Stimulated activated CD4-positive, alpha-beta T cell treated with anti-CD3 and anti-CD28 coated beads, Interleukin-1b, Interleukin-23, amount 100 ng/mL, for 48 hours (primary cell): ENCODE data around the gene LEMD2.

Source experiments
- DNase-seq: peaks from one replicate; pipeline ENCODE4 v3.0.0-alpha.2; 2020

The LEMD2 gene

DNA sequence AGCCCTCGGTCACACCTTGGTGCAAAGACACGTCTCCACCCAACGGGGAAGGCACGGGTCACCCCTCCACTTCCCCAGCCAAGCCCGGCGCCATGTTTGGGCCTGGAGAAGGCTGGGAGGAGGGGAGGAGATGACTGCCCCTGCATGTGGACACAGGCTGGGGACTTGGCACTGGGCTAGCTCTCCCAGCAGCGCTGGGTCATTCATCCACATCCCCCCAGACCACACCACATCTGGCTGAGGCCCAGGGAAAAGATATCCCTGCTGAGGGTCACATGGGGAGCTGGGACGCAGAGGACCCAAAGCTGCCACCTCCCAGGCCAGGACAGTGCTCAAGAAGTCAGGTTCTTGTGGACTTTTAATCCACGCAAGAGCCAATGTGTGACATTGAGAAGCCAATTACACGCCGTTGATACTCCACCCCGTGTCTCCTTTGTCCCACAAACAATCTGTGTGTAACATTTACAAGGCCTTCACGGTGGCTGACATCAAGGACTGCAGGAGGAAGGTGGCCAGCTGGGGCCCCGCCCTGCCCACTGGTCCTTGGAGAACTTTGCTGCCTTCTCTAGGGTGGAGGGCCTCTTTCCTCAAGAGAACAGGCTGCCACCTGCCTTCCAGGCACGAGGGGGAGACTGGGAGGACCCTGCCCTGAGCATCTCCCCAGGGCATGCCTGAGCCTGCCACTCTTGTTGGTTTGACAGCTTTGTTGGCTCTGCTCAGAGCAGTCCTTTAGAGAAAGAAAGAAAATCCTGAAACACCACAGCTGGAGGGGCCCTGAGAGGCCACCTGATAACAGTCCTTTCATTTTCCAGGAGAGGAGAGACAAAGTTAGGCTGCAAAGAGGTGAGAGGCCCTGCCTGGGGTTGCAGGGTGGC, 36.9 kb downstream of the LEMD2 start:
- no peak for DNase-seq

DNA sequence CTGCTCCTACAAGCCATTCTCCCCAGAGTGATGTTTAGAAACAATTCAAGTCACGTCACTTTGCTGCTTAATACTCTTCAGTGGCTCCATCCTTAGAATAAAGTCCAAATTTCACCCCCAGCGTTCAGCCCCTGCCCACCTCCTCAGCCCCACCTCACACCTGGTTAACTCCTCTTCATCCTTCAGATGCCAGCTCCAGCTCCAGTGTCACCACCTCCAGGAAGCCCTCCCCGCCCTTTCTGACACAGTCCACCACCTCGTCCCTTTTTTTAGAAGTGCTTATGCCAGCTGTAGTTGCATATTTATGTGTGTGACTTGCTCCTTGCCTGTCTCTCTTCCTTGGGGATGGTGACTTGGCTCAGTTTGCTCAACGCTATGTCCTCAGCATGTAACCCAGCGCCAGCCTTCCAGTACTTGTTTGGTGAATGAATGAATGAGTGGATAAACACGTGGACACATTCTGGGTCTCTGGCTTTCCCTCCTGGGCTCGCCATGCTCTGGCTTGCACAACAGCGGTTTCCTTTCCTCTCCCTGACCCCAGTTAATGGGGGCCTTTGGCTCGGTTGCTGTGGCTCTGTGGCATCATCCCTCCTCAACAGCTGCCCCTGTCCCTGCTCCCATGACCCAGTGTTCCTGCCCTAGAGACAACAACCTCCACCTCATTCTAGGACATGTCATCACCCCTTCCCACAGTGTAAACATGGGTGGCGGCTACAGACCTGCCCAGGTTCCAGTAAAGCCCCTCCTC, 38.5 kb downstream of the LEMD2 start:
- no peak for DNase-seq

DNA sequence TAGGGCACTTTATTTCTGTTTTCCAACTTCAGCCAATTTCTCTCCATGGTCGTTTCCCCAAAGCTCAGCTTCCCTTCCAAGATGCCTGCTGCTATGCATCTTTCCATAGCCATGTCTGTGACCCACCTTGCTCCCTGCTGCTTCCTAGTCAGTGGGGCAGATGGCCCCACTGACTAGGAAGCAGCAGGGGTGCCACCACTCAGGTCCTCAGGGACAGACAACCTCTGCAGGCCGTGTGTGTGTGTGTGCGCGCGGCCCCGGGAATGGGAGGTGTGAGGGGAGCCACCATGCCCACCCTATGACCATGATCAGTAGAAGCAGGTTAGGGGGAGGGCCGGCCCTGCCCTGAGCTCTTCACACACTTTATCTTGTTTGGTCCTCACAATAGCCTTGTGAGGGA, 39.5 kb downstream of the LEMD2 start:
- DNase-seq = no peak

DNA sequence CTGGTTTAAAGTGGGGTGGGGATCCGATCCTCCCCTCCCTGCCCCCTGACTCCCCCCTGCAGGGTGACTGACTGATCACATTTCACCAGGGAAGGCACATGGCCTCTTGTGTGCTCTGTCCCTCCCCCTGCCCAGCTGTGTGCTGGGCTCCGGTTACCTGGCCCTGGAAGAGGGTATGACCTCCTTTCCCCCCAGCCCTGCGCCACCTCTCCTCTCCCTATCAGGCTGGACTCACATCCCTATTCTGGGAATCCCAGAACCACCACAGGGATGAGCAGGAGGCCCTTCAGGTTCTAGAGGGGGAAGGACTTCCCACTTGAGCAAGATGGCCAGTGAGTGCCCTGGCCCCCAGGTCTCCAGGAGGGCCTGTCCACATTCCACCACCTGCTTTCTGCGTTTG, 40.1 kb downstream of the LEMD2 start:
- DNase-seq = no peak

DNA sequence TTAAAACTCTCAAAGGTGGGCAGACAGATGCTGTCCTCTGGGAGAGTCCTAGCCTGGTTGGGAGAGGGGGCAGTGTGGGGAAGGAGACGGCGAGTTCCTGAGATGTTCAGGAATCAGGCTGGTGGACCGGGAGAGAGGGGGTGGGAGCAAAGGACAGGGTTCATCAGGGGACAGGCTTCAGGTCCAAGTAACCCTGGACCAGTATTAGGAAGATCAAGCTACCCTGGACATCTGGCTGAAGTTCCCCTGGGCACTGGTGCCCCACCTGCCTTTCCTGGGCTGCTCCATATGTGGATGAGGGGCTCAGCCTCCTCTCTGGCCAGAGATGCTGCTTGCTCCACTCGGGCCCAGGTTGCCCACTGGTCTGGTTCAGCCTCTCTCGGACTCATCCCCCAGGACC, 41.1 kb downstream of the LEMD2 start:
- DNase-seq = no peak

DNA sequence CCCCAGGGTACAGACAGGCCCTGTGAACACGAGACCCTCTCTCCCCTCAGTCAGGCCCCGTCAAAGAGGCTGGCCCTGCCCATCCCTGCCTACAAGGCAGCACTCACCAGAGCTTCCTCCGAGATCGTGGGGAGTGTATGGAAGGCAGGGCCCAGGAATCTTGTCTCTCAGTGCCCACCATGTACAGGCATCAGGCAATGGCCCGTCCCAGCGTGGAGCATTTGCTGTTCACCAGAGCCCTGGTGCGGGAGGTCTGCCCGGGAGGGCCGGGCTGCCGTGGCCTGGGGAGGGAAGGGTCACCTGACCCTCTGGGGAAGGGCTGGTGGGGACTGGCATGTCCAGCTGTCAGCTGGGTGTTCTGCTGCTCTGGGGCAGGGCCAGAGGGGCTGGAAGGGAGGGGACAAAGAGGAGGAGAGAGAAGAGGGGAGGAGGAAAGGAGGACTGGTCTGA, 42.3 kb downstream of the LEMD2 start, which contains the start of gene IP6K3:
Gene IP6K3 (minus strand): TSS at position 255 of the 450 bp plus-strand sequence. CDS start 11,429 bp downstream, outside the sequence.
- no peak for DNase-seq

DNA sequence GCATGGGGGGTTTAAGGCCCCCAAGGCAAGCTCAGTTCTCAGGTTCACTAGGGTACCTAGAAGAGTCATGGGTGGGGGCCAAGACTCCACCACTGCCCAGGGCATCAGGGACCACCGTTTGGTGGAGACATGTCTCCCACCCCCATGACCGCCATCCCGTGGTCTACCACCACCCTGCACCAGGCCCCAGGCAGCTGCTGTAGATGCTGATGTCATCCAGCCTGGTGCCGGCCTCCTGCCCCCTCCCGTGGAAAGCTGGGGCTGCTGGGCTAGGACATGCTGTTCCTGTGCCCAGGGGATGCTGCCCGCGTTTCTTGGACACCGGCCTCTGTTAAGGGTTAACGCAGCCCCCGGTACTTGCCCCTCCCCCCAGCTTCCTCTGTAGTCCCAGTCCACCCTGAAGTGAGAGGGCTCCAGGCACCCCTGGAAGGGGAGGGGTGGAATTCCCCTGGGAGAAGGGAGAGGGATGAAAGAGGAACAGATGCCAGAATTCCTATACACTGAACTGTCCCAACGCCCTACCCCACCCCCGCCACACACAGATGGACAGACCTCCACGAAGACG, 42.8 kb downstream of the LEMD2 start:
- no peak for DNase-seq

DNA sequence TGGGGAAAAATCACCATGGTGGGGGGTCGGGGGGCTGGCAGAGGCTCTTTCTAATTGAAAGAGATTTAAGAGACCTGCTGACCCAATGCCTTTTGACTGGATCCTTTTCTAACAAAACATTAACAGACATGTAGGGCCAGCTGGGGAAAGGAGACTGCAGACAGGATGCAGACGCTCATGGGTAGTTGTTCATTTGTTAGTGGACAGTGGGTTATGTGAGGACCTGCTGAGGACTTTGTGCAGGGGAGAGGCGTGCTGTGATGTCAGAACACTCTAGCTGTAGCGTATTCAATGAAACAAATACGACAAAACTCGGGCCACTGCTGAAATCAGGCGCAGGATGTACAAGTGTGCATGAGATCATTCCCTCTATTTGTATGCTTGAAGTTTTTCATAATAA, 43.4 kb downstream of the LEMD2 start:
- no peak for DNase-seq

DNA sequence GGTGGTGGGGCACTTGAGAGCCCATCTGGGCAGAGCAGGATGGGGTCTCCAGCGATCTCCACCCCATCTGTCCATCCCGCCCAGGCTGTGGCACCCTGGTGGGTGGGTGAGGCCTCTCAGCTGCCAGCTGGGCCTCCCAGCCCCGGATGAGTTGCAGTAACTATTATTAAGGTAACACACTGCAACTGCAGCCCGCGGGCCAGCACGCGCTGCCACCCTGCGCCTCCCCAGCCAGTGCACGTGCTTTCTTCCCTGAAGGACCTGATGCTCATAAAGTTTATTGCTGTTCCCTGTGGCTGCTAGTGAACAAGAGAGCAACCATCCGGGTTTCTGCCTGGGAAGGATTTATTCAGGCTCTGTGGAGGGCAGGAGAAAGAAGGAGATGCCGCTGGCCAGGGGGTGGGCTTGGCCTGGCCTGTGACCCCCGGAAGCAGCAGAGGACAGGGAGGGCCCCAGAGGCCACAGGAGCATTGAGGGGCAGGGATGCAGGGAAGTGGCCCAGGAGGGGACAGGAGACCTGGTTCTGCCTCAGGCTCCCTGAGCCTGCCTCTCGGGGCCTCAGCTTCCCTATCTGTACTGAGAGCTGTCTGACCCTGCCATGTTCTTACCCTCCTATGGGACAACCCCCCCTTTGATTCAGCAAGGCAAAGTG, 43.9 kb downstream of the LEMD2 start:
- no peak for DNase-seq

DNA sequence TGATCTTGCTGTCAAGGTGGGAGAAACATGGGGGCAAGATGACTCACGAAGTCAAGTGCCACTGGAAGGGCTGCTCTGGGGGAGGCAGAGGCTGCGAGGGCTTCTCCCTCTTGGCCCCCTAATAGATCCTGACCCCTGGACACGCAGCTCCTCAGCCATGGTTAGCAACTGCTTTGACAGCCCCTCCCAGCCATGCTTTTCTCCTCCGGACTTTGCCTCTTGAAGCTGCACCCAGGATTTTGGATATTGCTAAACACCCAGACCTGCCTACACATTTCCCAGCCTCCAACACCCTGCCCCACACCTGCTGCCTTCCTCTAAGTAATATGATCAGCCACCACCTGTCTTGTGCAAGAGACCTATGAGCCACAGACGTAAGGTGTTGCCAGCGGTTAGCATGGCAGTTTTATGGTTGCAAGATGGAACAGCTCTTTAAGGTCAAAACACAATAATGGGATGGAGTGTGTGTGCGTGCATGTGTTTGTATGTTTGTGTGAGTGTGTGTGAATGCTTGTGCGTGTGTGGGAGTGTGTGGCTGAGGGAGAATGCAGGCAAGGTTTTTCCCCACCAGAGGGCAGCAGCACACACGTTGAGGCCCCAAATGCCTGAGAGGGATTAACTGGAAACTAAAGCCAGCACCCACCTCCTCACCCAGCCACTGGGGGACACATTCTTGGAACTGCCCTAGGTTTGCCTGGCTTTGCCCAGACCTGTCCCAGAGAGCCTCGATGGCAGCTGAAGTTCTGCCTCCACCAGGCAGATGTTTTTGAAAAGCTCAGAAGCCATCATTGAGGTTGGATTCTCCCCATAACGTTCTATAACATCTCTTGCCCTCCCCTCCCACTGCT, 44.7 kb downstream of the LEMD2 start:
- DNase-seq = peak; percentile 66

DNA sequence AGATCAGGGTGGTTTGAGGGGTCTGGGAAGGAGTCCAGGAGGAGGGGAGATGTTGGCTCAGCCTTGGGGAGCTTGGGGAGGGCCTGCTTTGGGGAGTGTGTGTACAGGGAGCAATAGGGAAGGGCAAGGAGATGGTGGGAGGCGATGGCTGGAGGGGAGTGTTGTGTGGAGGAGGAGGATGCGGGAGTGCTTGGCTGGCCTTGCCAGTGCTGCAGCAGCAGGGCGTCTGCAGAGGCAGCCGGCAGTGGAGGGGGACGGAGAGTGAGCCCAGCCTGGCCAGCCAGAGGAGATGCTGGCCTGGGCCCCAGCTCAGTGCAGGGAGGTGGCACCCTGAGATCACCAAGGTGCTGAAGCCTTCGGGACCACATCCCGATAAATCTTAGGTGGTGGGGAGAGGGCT, 46.1 kb downstream of the LEMD2 start:
- no peak for DNase-seq

DNA sequence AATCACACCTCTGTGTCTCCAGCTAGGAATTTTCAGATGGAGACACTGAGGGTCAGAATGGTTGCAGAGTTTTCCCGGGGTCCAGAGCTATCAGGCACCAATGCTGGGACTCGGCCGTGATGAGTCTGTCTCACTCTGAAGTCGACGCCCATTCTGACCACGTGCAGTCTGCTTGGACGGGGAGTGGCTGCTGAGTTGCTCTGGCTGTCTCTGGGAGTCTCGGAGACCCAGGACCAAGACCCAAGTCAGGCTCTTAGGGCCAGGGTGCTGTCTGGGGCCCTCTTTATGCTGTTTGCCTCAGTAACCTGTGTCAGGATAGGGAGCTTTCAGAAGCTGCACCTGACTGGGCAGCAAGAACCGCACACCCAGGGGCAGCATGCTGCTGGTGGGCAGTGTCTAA, 46.8 kb downstream of the LEMD2 start:
- no peak for DNase-seq

DNA sequence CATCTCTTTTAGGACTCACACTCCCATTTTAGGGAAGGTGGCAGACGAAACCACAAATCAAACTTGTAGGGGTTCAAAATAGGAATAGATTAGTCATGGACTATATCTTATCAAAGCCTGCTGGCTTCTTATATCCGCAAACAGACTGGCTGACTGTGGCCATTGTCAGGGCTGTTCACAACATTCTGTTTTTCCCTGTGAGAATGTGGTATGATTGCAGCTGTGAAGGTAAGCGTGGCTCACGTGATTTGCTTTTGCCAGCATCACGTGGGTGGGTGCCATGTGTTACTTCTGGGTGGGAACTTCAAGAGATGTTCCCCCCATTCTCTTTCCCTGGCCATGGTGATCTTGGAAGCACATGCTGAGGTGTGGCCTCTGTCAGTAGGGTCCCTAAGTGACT, 48.1 kb downstream of the LEMD2 start:
- no peak for DNase-seq

DNA sequence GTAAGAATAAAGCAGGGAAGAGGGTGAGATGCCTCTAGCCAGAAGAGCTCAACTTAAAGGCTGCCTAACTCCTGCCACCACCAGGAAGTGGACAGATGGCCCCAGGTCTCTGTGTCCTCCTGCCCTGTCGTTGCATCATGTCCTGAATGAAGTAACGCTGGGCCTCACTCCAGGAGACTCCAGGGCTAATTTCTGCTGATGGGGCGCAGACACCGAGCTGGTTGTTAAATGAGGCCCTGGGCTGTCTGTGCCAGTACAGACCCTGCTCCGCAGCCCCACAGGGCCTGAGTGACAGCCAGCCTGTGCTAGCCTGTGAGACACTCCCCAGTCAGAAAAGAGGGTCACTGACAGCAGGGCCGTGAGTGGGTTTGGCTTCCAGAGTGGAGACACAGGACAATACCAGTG, 48.7 kb downstream of the LEMD2 start:
- no peak for DNase-seq

DNA sequence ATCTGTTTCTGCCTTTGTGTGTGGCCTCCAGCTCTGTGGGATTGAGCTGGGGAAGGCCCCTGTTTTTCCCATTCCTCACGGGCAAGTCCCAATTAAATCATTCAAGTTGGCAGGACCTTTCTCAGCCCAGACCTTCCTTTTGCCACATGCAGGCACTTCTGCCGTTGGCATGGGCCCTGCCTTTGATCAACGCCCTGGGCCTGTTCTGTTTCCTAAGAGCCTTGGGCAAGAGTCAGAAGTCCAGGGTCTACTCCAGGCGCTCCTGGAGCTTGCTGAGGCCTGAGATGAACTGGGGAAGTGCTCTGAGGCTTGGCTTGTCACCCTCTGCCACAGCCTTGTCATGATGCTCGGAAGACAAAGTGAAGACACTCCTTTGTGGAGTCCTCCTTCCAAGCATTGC, 49.4 kb downstream of the LEMD2 start:
- DNase-seq = no peak

DNA sequence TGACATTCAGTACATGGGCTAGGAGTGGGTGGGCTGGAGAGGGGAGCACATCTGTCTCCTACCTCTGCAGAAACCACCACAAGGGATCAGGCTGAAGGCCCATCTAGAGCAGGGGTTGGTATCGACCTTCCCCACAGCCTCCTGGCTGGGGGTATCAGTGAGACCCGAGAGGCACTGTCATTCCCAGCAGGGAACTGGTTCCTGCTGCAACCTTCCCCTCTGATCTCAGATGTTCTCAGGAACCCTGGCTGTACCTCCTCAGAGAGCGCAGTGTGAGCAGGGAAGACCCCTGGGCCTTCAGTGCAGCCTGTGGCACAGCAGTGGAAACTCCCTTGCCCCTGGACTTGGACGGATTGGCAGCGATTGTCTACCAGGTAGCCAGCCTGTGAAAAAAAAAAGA, 50.1 kb downstream of the LEMD2 start:
- no peak for DNase-seq

DNA sequence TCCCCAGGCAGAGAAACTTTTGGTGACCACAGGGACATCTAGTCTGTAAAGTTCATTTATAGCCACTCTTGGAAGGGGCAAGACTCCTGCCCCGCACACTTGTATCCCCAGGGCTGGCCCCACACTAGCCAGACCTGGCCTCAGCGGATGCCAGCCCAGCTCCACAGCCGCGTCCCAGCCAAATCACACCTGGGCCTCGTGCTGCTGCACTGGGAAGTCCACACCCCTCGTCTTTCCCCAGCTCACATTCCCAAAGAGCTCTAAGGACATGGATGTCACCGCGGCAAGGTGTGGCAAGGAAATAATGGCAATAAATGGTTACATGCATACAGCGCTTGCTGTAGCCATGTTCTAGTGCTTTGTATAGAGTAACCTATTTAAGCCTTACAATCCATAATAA, 50.8 kb downstream of the LEMD2 start:
- DNase-seq = no peak

DNA sequence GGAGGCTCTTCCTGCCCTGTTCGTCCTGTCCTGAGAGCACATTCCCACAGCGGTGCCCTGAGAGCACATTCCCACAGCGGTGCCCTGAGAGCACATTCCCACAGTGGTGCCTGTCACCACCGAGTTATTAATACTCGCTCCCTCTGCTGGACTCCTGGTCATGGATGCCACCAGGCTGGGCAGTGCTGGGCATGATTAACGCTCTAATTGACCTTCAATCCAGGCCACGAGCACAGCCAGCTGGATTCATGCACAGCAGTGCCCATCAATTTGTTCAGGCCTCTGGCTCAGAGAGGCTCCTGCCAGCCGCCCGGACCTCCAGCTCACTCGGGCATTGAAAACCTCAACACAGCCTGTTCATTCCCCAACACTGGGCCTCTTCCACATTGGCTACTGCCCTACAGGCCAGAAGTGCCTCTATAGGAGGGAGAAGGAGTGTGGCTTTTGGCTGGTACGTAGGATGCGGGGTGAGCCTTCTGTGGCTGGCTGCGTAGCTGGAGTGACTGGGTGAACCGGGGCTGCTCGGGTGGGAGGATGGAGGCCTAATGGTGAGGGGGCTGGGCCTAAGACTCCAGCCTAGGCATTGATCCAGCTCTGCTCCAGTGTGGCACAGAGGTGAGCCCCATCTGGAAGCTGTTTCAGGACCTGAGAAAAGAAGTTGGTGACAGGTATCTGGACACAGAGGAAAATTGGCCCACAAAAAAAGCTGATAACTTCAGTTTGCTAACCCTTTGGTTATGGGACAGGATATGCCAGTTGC, 51.5 kb downstream of the LEMD2 start:
- DNase-seq = no peak

DNA sequence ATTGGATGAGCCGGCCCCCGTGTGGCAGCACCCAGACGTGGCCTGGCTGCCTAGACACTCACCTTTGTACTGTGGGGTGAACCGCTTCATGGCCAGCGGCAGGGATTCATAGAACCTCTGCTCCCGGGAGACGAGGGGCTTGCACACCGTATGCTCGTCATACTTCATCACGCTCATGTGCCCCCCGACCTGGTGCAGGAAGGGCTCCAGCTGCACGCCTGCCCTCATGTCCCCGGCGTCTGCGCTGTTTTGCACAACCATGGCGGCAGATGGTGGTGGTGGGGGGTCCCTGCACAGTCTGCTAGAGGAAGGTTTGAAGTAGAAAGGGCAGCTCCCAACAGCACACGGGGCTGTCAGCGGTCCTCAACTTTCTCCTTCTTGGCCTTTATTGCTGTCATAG, 53.7 kb downstream of the LEMD2 start:
- no peak for DNase-seq

DNA sequence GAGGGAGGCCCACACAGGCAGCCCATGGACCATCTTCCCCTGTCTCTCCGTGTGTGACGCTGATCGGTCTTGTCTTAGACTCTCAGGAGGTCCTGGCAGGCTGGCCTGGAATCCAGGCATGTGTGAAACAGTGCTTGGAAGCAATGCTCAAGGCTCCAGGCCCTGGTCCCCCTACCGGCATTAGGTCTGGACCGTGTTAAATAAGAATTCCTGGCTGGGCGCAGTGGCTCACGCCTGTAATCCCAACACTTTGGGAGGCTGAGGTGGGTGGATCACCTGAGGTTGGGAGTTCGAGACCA, 55.3 kb downstream of the LEMD2 start:
- no peak for DNase-seq

DNA sequence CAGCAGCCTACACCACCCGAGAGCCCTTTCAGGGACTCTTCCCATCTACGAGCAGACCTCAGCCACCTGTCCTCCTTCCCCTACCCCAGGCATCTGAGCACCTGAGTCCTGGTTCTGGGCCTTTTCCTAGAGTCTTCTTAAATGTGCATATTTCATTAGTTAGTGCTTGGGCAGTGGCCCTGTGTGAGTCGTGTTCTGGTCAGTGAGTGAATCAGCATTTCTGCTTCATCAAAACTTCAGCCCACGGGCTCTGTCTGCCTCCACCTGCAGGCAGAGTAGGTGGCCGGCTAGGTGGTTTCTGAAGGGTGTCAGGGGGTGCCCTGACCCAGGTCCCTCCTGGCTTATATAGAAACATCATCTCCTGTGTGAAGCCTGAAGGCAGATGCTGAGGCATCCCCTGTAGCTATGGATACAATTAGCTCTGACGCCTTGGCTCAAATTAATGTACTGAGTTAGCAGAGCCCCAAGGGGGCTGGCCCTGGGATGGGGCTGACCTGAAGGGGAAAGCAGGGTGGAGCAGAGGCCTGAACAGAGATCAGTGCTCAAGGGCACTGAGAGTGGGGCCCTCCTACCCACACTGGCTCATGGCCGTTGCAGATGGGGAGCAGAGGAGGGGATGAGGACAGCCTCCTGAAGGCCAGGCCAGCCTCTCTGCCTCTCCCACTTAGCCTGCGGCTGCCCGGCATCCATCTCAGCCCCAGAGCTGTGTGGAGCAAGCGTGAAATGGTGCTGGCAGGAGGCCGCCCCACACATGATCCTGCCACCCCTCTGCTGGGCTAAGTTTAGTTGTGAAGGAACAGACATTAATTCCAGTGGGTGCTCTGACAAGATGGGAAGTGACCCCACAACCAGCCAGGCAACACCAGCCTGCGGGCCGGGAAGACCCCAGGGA, 55.9 kb downstream of the LEMD2 start:
- no peak for DNase-seq
